ENCODE measurements around the gene LMO7. TPM values are rescaled to one million over a fixed set of nuclear protein-coding genes. Genes with fewer than 3 reads are reported as not detected.
A peak's percentile ranks its signal among the peaks of the same experiment; 100 is the strongest.

The LMO7 gene
- total and polyA plus RNA-seq, 4 donors = 75.9 to 679 (median 214) TPM

- H3K27me3 ChIP-seq (ENCODE audit: control insufficient read depth in 3 of 3, insufficient read depth in 3 of 3, low read length in 2 of 3) = no peaks in the 10 kb centered on the region
- ATAC-seq (ENCODE audit: insufficient read depth, low FRiP score) (no peak), DNase-seq (no peak)
- peaks cover 0 to 6% (median 4%) of the 10 kb centered on the region in 5 donors for H3K4me1 ChIP-seq (ENCODE audit: control insufficient read depth in 5 of 5, insufficient read depth in 5 of 5, low read length in 5 of 5)
- no peak overlapping the region for H3K27ac ChIP-seq (ENCODE audit: low read depth in 1 of 2, low read length in 1 of 2)
- no peak overlapping the region for H3K9ac ChIP-seq (ENCODE audit: insufficient read depth in 1 of 2, low read length in 2 of 2)
- H3K9me3 ChIP-seq (ENCODE audit: control insufficient read depth in 4 of 4, insufficient read depth in 3 of 4, low read length in 3 of 4) = no peaks in the 10 kb centered on the region
- TF ChIP-seq CTCF (IDR thresholded peaks at IDR 0.05; ENCODE audit: control extremely low read depth, extremely low read depth) = no peak
- no peak overlapping the region for H3K4me3 ChIP-seq
- no peaks in the 10 kb centered on the region for H3K36me3 ChIP-seq (ENCODE audit: control insufficient read depth in 4 of 4, insufficient read depth in 4 of 4, low read length in 4 of 4)
- WGBS, 2 donors = 89 to 95% methylated on average over 5 of the region's 5 CpGs
Measured at GRCh38 chr13:75906315-75906714, 270.2 kb downstream of the LMO7 start.

- WGBS, 2 donors = 84 to 91% methylated on average over 5 of the region's 5 CpGs
- no peak for TF ChIP-seq CTCF (IDR thresholded peaks at IDR 0.05; ENCODE audit: control extremely low read depth, extremely low read depth)
- Histone ChIP-seq H3K27ac (ENCODE audit: low read depth in 1 of 2, low read length in 1 of 2) (no peak overlapping the region), H3K4me1 (ENCODE audit: control insufficient read depth in 5 of 5, insufficient read depth in 5 of 5, low read length in 5 of 5) (peaks cover 0 to 6% (median 4%) of the 10 kb centered on the region in 5 donors), H3K9me3 (ENCODE audit: control insufficient read depth in 4 of 4, insufficient read depth in 3 of 4, low read length in 3 of 4) (no peaks in the 10 kb centered on the region), H3K36me3 (ENCODE audit: control insufficient read depth in 4 of 4, insufficient read depth in 4 of 4, low read length in 4 of 4) (no peaks in the 10 kb centered on the region), H3K9ac (ENCODE audit: insufficient read depth in 1 of 2, low read length in 2 of 2) (no peak overlapping the region), H3K4me3 (no peak overlapping the region), H3K27me3 (ENCODE audit: control insufficient read depth in 3 of 3, insufficient read depth in 3 of 3, low read length in 2 of 3) (no peaks in the 10 kb centered on the region)
- ATAC-seq (ENCODE audit: insufficient read depth, low FRiP score) (no peak), DNase-seq (no peak)
Measured at GRCh38 chr13:75907044-75907443, 270.9 kb downstream of the LMO7 start.

GRCh38 chr13:75908141-75908540 lies 272.0 kb downstream of the LMO7 start:
- peak in 1 of 3 donors; percentile 43 for DNase-seq

More at GRCh38 chr13:75908141-75908540, 272.0 kb downstream of the LMO7 start:
- no peak overlapping the region for H3K27ac ChIP-seq (ENCODE audit: low read depth in 1 of 2, low read length in 1 of 2)
- H3K9me3 ChIP-seq (ENCODE audit: control insufficient read depth in 4 of 4, insufficient read depth in 3 of 4, low read length in 3 of 4) = no peaks in the 10 kb centered on the region
- WGBS, 2 donors = 62 to 82% methylated on average over 4 of the region's 4 CpGs
- TF ChIP-seq CTCF (IDR thresholded peaks at IDR 0.05; ENCODE audit: control extremely low read depth, extremely low read depth) = no peak
- no peaks in the 10 kb centered on the region for H3K27me3 ChIP-seq (ENCODE audit: control insufficient read depth in 3 of 3, insufficient read depth in 3 of 3, low read length in 2 of 3)
- ATAC-seq (ENCODE audit: insufficient read depth, low FRiP score) = no peak
- H3K9ac ChIP-seq (ENCODE audit: insufficient read depth in 1 of 2, low read length in 2 of 2) = no peak overlapping the region
- H3K4me3 ChIP-seq = no peak overlapping the region
- H3K36me3 ChIP-seq (ENCODE audit: control insufficient read depth in 4 of 4, insufficient read depth in 4 of 4, low read length in 4 of 4) = no peaks in the 10 kb centered on the region
- H3K4me1 ChIP-seq (ENCODE audit: control insufficient read depth in 5 of 5, insufficient read depth in 5 of 5, low read length in 5 of 5) = peaks cover 0 to 6% (median 4%) of the 10 kb centered on the region in 5 donors

Other genes starting within 250 kb of the LMO7 start
- 10 to 100 TPM; 20.3 to 26.4 TPM for gene TBC1D4, start 154.2 kb upstream of the LMO7 start, total RNA-seq
- gene TBC1D4, start 154.2 kb upstream of the LMO7 start, polyA plus RNA-seq = 1 to 10 TPM; 4.3 to 7.7 TPM
- gene COMMD6, start 98.5 kb upstream of the LMO7 start, total RNA-seq = 10 to 100 TPM; 61.0 to 92.4 TPM
- 100 to 1,000 TPM in 1 of 2 donors, 10 to 100 TPM in 1; 67.4 to 167 TPM for gene COMMD6, start 98.5 kb upstream of the LMO7 start, polyA plus RNA-seq
- 10 to 100 TPM; 10.3 to 20.6 TPM for gene UCHL3, start 86.5 kb upstream of the LMO7 start, total RNA-seq
- gene UCHL3, start 86.5 kb upstream of the LMO7 start, polyA plus RNA-seq = 10 to 100 TPM; 37.3 to 38.3 TPM

All from lung (tissue), 12 donors.